OCI-LY7 (cell line): Measurements from ENCODE around the gene CNTN5. TPM values are rescaled to one million over a fixed set of nuclear protein-coding genes. Genes with fewer than 3 reads are reported as not detected.

Source experiments
- BruUV-seq: library from RNA; stranded (reverse); fragments of 400-500 nt; replicated peaks from 2 replicates; lab custom pipeline; 2021; lab: Mats Ljungman, UMichigan
- CTCF ChIA-PET: fragments of 300-600 bp; sonication (Branson Sonifier 250); formaldehyde crosslinking; loops from one replicate; lab custom pipeline; 2022; ENCODE audit warnings: antibody characterized with exemption; ENCODE audit not compliant: unreplicated experiment; lab: Charles Lee
- POLR2A ChIA-PET: fragments of 300-600 bp; sonication (Branson Sonifier 250); formaldehyde crosslinking; loops from one replicate; lab custom pipeline; 2022; ENCODE audit warnings: antibody characterized with exemption; lab: Charles Lee
- DNase-seq: peaks from one replicate; pipeline ENCODE4 v3.0.0-alpha.2; 2015; ENCODE audit warnings: low spot score
- H2AFZ ChIP-seq: fragments of 200-600 bp; sonication (generic), shearing (Covaris generic); 2 replicates; pipeline ENCODE4 v1.6.1; 2014; ENCODE audit warnings: mild to moderate bottlenecking, antibody characterized with exemption, low read length, moderate library complexity
- H3K27ac ChIP-seq: fragments of 200-600 bp; sonication (generic); 2 replicates; pipeline ENCODE4 v1.5.1; 2014; ENCODE audit warnings: mixed run types, low read depth, mild to moderate bottlenecking, moderate library complexity, low read length, inconsistent platforms; ENCODE audit not compliant: poor library complexity, severe bottlenecking
- H3K36me3 ChIP-seq: fragments of 200-600 bp; sonication (generic); 2 replicates; pipeline ENCODE4 v1.6.1; 2014; ENCODE audit warnings: mild to moderate bottlenecking, antibody characterized with exemption, low read length, moderate library complexity, mixed read lengths; ENCODE audit not compliant: insufficient read depth
- H3K4me1 ChIP-seq: fragments of 200-600 bp; sonication (generic); 2 replicates; pipeline ENCODE4 v1.5.1; 2014; ENCODE audit warnings: mild to moderate bottlenecking, low read length; ENCODE audit not compliant: insufficient read depth, poor library complexity, severe bottlenecking
- H3K4me2 ChIP-seq: fragments of 200-600 bp; sonication (generic); 2 replicates; pipeline ENCODE4 v1.6.1; 2014; ENCODE audit warnings: mild to moderate bottlenecking, low read length
- H3K4me3 ChIP-seq: fragments of 200-600 bp; sonication (generic); 2 replicates; pipeline ENCODE4 v1.5.1; 2014; ENCODE audit warnings: mild to moderate bottlenecking, low read depth, low read length; ENCODE audit not compliant: poor library complexity, severe bottlenecking
- H3K79me2 ChIP-seq: fragments of 200-600 bp; sonication (generic); 2 replicates; pipeline ENCODE4 v1.6.1; 2016; ENCODE audit warnings: low read depth, mild to moderate bottlenecking, low read length, moderate library complexity, mixed read lengths; ENCODE audit not compliant: insufficient read depth
- H3K9me2 ChIP-seq: fragments of 200-600 bp; sonication (generic); 2 replicates; pipeline ENCODE4 v1.6.1; 2016; ENCODE audit warnings: mild to moderate bottlenecking, low read length, mixed read lengths; ENCODE audit not compliant: insufficient read depth
- H3K9me3 ChIP-seq: fragments of 200-600 bp; sonication (generic); 2 replicates; pipeline ENCODE4 v1.6.1; 2014; ENCODE audit warnings: mild to moderate bottlenecking, mixed run types, low read length, mixed read lengths
- H4K20me1 ChIP-seq: fragments of 200-600 bp; sonication (generic); 2 replicates; pipeline ENCODE4 v1.6.1; 2014; ENCODE audit warnings: mild to moderate bottlenecking, antibody characterized with exemption, low read length, moderate library complexity, mixed read lengths; ENCODE audit not compliant: insufficient read depth
- CTCF ChIP-seq: fragments of 200-600 bp; sonication (generic); conservative IDR thresholded peaks from 2 replicates; pipeline ENCODE4 v1.5.1; 2014; ENCODE audit warnings: mild to moderate bottlenecking, antibody characterized with exemption, low read length, moderate library complexity, mixed read lengths
- EZH2phosphoT487 ChIP-seq: fragments of 200-600 bp; sonication (generic); IDR thresholded peaks from 2 replicates; pipeline ENCODE4 v1.6.1; 2018; ENCODE audit warnings: low read depth, borderline replicate concordance, mild to moderate bottlenecking, mixed run types, antibody characterized with exemption, low read length, moderate library complexity, mixed read lengths
- intact Hi-C: fragments of 100-400 bp; cut with micrococcal nuclease; formaldehyde crosslinking; loops from one replicate; pipeline ENCODE4 v1.10.0; 2022; ENCODE audit not compliant: unreplicated experiment
- total RNA-seq, 2 experiments: library from RNA; depleted of rRNA in 1 of 2; stranded (reverse); fragments of >200 nt in 1 of 2; shearing (Covaris generic) in 1 of 2; gene quantifications; 2 replicates each; pipeline ENCODE4 v1.2.3, GENCODE V29; 2014 to 2022

CNTN5 gene
- total RNA-seq, 2 experiments from 2014 or later = not detected

- no peak overlapping the region for H3K27ac ChIP-seq
- no peaks in the 10 kb centered on the region for H3K9me2 ChIP-seq
- H3K36me3 ChIP-seq = no peaks in the 10 kb centered on the region
- no TSS peak for BruUV-seq
- ChIA-PET POLR2A (interaction anchor here (0.6 to 0.8 kb wide), 2 partner anchors 14 to 28 kb away, joined by 3 read pairs; no protein-coding TSS in a partner anchor), CTCF (no interaction called here)
- no peaks in the 10 kb centered on the region for H3K4me1 ChIP-seq
- intact Hi-C loops = no loop called here
- H3K4me3 ChIP-seq = no peak overlapping the region
- no peak for DNase-seq
- H3K79me2 ChIP-seq = no peaks in the 10 kb centered on the region
- H3K4me2 ChIP-seq = no peak overlapping the region
- H2AFZ ChIP-seq = no peak overlapping the region
- TF ChIP-seq EZH2phosphoT487 (no peak), CTCF (no peak)
- H3K9me3 ChIP-seq = no peaks in the 10 kb centered on the region
- no peaks in the 10 kb centered on the region for H4K20me1 ChIP-seq
Observed at GRCh38 chr11:99080154-99080553, 59.4 kb downstream of the CNTN5 start.

GRCh38 chr11:99098258-99098657, 77.5 kb downstream of the CNTN5 start:
- BruUV-seq = no TSS peak
- H3K27ac ChIP-seq = no peak overlapping the region
- no peaks in the 10 kb centered on the region for H4K20me1 ChIP-seq
- no peak for DNase-seq
- H3K4me3 ChIP-seq = no peak overlapping the region
- no peaks in the 10 kb centered on the region for H3K9me3 ChIP-seq
- no peak for TF ChIP-seq CTCF
- TF ChIP-seq EZH2phosphoT487 = no peak
- POLR2A ChIA-PET = interaction anchor here (0.6 kb wide), 1 partner anchor 627 kb away, joined by 3 read pairs; no protein-coding TSS in a partner anchor
- intact Hi-C loops = no loop called here
- H3K4me2 ChIP-seq = no peak overlapping the region
- no peaks in the 10 kb centered on the region for H3K9me2 ChIP-seq
- H3K36me3 ChIP-seq = no peaks in the 10 kb centered on the region
- CTCF ChIA-PET = no interaction called here
- no peaks in the 10 kb centered on the region for H3K79me2 ChIP-seq
- no peak overlapping the region for H2AFZ ChIP-seq
- H3K4me1 ChIP-seq = no peaks in the 10 kb centered on the region

- no peak overlapping the region for H3K4me2 ChIP-seq
- ChIA-PET CTCF (no interaction called here), POLR2A (no interaction called here)
- TF ChIP-seq CTCF (no peak), EZH2phosphoT487 (no peak)
- no TSS peak for BruUV-seq
- H3K9me3 ChIP-seq = no peaks in the 10 kb centered on the region
- H4K20me1 ChIP-seq = no peaks in the 10 kb centered on the region
- no peaks in the 10 kb centered on the region for H3K4me1 ChIP-seq
- H3K36me3 ChIP-seq = no peaks in the 10 kb centered on the region
- H3K4me3 ChIP-seq = no peak overlapping the region
- no peak for DNase-seq
- no peak overlapping the region for H3K27ac ChIP-seq
- no peaks in the 10 kb centered on the region for H3K9me2 ChIP-seq
- intact Hi-C loops = no loop called here
- H2AFZ ChIP-seq = no peak overlapping the region
- no peaks in the 10 kb centered on the region for H3K79me2 ChIP-seq
Observed at GRCh38 chr11:99098751-99099150, 78.0 kb downstream of the CNTN5 start.
